Astrocyte of the spinal cord (primary cell): ENCODE results near the gene PRKG1.
"Not testable (repeated sequence)": the region's sequence is repeated elsewhere in the genome, so short reads cannot be mapped to it uniquely, and the experiment has no call there.

Experiments used
- DNase-seq: peaks from one replicate; pipeline ENCODE4 v3.0.0; 2011; ENCODE audit warnings: low read depth, low spot score
- H3K4me3 ChIP-seq: 2 replicates; pipeline ENCODE4 v1.5.1; 2011; ENCODE audit warnings: low read depth, mild to moderate bottlenecking, low read length, moderate library complexity
- CTCF ChIP-seq: IDR thresholded peaks from 2 replicates; pipeline ENCODE4 v1.5.1; 2012; ENCODE audit warnings: low read depth, mild to moderate bottlenecking, low read length, inconsistent platforms
- in situ Hi-C: cut with HindIII; loops from 2 replicates; pipeline ENCODE4 v1.10.0; 2017; ENCODE audit warnings: low sequenced_read_pairs

Gene PRKG1

GRCh38 chr10:52185256-52185655 lies 1111.0 kb downstream of the PRKG1 start:
- no peak for DNase-seq
- H3K4me3 ChIP-seq: no peak overlapping the region
- in situ Hi-C loops: no loop called here
- no peak for TF ChIP-seq CTCF

- no peak for TF ChIP-seq CTCF
- in situ Hi-C loops: no loop called here
- H3K4me3 ChIP-seq: no peak overlapping the region
- DNase-seq: no peak
These were observed 1113.4 kb downstream of the PRKG1 start for GRCh38 chr10:52187521-52188258.

- in situ Hi-C loops: no loop called here
- no peak for TF ChIP-seq CTCF
- no peak for DNase-seq
- no peak overlapping the region for H3K4me3 ChIP-seq
These were observed 1116.8 kb downstream of the PRKG1 start for GRCh38 chr10:52191049-52191448.

- in situ Hi-C loops: no loop called here
- no peak for TF ChIP-seq CTCF
- DNase-seq: no peak
- H3K4me3 ChIP-seq: no peak overlapping the region
These were observed 1119.9 kb downstream of the PRKG1 start for GRCh38 chr10:52194191-52194590.

- no peak for TF ChIP-seq CTCF
- no peak overlapping the region for H3K4me3 ChIP-seq
- no peak for DNase-seq
- in situ Hi-C loops: no loop called here
These were observed 1120.4 kb downstream of the PRKG1 start for GRCh38 chr10:52194716-52195115.

GRCh38 chr10:52197098-52197497 lies 1122.8 kb downstream of the PRKG1 start:
- DNase-seq: no peak
- in situ Hi-C loops: no loop called here
- H3K4me3 ChIP-seq: no peak overlapping the region
- TF ChIP-seq CTCF: no peak

GRCh38 chr10:52198540-52198939 lies 1124.3 kb downstream of the PRKG1 start:
- H3K4me3 ChIP-seq: no peak overlapping the region
- in situ Hi-C loops: no loop called here
- TF ChIP-seq CTCF: no peak
- DNase-seq: no peak

- H3K4me3 ChIP-seq, in situ Hi-C loops, DNase-seq: not testable (repeated sequence)
These were observed 1130.6 kb downstream of the PRKG1 start for GRCh38 chr10:52204906-52205305.
